ENCODE data around the gene ALAD. TPM values are rescaled to one million over a fixed set of nuclear protein-coding genes. Genes with fewer than 3 reads are reported as not detected.

Gene ALAD
- total and polyA plus RNA-seq, 9 of the 15 experiments (the other 6 are each of a cell fraction or from before 2014, with no cell fraction given), result 1.3 to 12.7 (median 6.8) TPM

DNA sequence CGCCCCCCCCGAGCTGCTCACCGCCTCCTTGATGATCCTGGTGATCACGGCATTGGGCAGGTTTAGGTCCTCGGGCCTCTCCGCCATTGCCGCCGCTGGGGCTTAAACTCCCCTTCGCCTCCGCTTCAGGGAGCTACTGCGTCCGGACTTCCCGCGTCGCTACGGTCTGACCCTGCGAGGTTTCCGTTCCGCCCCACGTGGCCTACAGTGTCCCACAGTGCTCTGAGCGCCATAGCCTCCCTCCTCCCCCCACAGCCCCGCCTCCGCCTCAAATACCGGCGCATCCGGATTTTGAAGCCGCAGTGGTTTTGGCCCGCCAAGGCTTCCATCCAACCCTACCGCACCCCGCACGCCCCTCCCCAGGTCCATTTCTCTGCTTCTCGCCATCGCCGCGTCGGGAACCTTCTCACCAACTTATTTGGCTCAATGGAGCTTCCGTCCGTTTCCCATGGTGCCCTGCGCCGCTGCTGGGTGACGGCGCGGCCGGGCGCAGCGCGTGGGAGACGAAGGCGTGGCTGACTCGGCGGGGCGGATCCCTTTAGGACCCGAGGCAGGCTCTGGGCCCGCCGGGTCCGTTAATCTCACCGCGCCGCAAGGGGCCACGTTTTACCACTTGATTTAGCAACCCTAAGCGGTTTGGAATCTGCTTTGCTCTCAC is 9.3 kb upstream of the ALAD start, which contains the start of the genes C9orf43 and POLE3 (continued):
- TF ChIP-seq, protein P1, sequence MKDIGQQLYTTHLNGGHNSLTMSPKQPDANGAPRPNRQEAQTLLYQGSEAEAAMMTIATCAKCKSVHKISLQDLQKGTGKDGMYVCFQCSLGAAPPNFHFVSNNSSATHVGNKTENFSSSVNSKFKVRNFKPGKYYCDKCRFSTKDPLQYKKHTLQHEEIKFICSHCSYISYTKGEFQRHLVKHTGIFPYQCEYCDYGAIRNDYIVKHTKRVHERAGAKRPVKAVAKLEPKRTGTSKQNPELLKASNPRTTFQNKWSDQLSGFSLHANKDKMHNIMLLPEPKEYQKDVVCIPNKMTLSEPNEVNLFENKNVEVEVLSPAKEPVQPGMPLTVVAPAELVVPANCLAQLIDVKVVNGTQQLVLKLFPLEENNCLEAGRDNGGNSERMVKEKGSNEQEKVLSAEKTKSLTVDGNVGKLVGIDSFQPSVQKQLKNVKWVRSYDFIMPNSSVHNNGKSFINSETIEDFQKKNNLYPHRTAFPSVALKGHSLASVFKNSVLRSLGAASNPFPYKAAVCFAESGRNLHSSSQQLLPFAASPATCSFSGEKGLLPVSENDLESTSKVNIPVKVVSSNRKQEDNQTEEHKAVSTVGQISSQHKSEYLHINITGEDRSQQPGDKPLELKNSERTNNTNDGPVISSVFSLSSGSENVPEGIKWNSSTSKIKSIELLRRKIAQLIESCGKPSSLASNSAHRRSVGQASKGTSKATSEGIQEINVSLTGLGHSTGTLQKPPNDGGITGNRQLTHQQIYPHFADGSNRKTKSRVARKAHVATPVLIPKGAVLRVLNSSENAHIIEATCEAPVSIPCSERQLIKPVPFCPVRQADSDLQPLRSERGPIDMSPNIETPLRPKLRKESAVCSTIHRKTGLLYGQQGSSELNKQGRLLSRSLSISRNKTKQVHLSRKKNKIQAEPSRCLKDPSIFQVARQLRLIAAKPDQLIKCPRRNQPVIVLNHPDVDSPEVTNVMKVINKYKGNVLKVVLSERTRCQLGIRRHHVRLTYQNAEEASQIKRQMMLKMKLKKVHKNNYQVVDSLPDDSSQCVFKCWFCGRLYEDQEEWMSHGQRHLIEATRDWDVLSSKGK (CRISPR knock-in tag; IDR thresholded peaks at IDR 0.05), result no peak
- TF ChIP-seq TEAD4 (IDR thresholded peaks at IDR 0.05; ENCODE audit: low read length) (peak; percentile 28; the same call in 1 of the 2 replicates), TEAD4 (CRISPR knock-in tag; IDR thresholded peaks at IDR 0.05; ENCODE audit: borderline replicate concordance) (no peak), ZNF699 (CRISPR knock-in tag; IDR thresholded peaks at IDR 0.05; ENCODE audit: insufficient replicate concordance) (no peak), MED1 (CRISPR knock-in tag; IDR thresholded peaks at IDR 0.05; ENCODE audit: borderline replicate concordance) (no peak), SETDB1 (IDR thresholded peaks at IDR 0.05; ENCODE audit: low read length) (no peak), PHF20 (IDR thresholded peaks at IDR 0.05; ENCODE audit: partially characterized antibody) (peak; percentile 76), CREB1 (IDR thresholded peaks at IDR 0.05) (peak; percentile 72), CREB1 (CRISPR knock-in tag; IDR thresholded peaks at IDR 0.05) (peak; percentile 84), IRF2 (CRISPR knock-in tag; IDR thresholded peaks at IDR 0.05) (no peak), FIP1L1 (IDR thresholded peaks at IDR 0.05; ENCODE audit: low read depth, low read length, poor library complexity, severe bottlenecking) (no peak), FOS (IDR thresholded peaks at IDR 0.05; ENCODE audit: extremely low read depth, insufficient read length) (no peak), ZNF75A (CRISPR knock-in tag; IDR thresholded peaks at IDR 0.05) (no peak), ZNF583 (CRISPR knock-in tag; IDR thresholded peaks at IDR 0.05) (no peak), FOXJ2 (tag; IDR thresholded peaks at IDR 0.05) (peak; percentile 11; the same call in 1 of the 2 replicates), ZNF239 (CRISPR knock-in tag; IDR thresholded peaks at IDR 0.05) (no peak)
- TF ChIP-seq, protein P2, sequence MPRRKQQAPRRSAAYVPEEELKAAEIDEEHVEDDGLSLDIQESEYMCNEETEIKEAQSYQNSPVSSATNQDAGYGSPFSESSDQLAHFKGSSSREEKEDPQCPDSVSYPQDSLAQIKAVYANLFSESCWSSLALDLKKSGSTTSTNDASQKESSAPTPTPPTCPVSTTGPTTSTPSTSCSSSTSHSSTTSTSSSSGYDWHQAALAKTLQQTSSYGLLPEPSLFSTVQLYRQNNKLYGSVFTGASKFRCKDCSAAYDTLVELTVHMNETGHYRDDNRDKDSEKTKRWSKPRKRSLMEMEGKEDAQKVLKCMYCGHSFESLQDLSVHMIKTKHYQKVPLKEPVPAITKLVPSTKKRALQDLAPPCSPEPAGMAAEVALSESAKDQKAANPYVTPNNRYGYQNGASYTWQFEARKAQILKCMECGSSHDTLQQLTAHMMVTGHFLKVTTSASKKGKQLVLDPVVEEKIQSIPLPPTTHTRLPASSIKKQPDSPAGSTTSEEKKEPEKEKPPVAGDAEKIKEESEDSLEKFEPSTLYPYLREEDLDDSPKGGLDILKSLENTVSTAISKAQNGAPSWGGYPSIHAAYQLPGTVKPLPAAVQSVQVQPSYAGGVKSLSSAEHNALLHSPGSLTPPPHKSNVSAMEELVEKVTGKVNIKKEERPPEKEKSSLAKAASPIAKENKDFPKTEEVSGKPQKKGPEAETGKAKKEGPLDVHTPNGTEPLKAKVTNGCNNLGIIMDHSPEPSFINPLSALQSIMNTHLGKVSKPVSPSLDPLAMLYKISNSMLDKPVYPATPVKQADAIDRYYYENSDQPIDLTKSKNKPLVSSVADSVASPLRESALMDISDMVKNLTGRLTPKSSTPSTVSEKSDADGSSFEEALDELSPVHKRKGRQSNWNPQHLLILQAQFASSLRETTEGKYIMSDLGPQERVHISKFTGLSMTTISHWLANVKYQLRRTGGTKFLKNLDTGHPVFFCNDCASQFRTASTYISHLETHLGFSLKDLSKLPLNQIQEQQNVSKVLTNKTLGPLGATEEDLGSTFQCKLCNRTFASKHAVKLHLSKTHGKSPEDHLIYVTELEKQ (CRISPR knock-in tag; IDR thresholded peaks at IDR 0.05), result no peak
- TF ChIP-seq, protein P3, sequence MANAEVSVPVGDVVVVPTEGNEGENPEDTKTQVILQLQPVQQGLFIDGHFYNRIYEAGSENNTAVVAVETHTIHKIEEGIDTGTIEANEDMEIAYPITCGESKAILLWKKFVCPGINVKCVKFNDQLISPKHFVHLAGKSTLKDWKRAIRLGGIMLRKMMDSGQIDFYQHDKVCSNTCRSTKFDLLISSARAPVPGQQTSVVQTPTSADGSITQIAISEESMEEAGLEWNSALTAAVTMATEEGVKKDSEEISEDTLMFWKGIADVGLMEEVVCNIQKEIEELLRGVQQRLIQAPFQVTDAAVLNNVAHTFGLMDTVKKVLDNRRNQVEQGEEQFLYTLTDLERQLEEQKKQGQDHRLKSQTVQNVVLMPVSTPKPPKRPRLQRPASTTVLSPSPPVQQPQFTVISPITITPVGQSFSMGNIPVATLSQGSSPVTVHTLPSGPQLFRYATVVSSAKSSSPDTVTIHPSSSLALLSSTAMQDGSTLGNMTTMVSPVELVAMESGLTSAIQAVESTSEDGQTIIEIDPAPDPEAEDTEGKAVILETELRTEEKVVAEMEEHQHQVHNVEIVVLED (CRISPR knock-in tag; IDR thresholded peaks at IDR 0.05), result peak; percentile 79
